Liver (tissue), 9 donors: ENCODE measurements around the gene TSN. TPM values are rescaled to one million over a fixed set of nuclear protein-coding genes. Genes with fewer than 3 reads are reported as not detected.

ENCODE experiments used
- DNase-seq: peaks from one replicate; pipeline ENCODE4 v3.0.0-alpha.2; 2017; ENCODE audit warnings: low spot score
- H3K27ac ChIP-seq, 2 donors: one replicate each; pipeline ENCODE4 v1.7.0; 2013; ENCODE audit warnings: inconsistent platforms in 2 of 2, low read length in 2 of 2, control low read depth in 1 of 2, low read depth in 1 of 2, mild to moderate bottlenecking in 1 of 2
- H3K27me3 ChIP-seq, 4 donors: one replicate each; pipeline versions ENCODE4 v1.6.1 to v1.7.0; 2013; ENCODE audit warnings: low read length in 3 of 4, inconsistent platforms in 1 of 4, mild to moderate bottlenecking in 1 of 4, moderate library complexity in 1 of 4; ENCODE audit not compliant: control insufficient read depth in 4 of 4, insufficient read depth in 4 of 4
- H3K36me3 ChIP-seq, 4 donors: one replicate each; pipeline versions ENCODE4 v1.6.1 to v1.7.0; 2013; ENCODE audit warnings: low read length in 3 of 4, mild to moderate bottlenecking in 3 of 4, low read depth in 1 of 4, moderate library complexity in 1 of 4; ENCODE audit not compliant: control insufficient read depth in 4 of 4, insufficient read depth in 3 of 4
- H3K4me1 ChIP-seq, 4 donors: one replicate each; pipeline versions ENCODE4 v1.6.1 to v1.7.0; 2013; ENCODE audit warnings: low read length in 3 of 4, mild to moderate bottlenecking in 3 of 4, moderate library complexity in 1 of 4; ENCODE audit not compliant: control insufficient read depth in 4 of 4, insufficient read depth in 4 of 4
- H3K4me3 ChIP-seq, 3 donors: one replicate each; pipeline versions ENCODE4 v1.6.1 to v1.7.0; 2013; ENCODE audit warnings: low read length in 3 of 3, control low read depth in 1 of 3, low read depth in 1 of 3, mild to moderate bottlenecking in 1 of 3
- H3K9ac ChIP-seq, 2 donors: one replicate each; pipeline ENCODE4 v1.7.0; 2013; ENCODE audit warnings: low read length in 2 of 2, mild to moderate bottlenecking in 2 of 2, moderate library complexity in 2 of 2, control low read depth in 1 of 2, low read depth in 1 of 2
- H3K9me3 ChIP-seq, 4 donors: one replicate each; pipeline versions ENCODE4 v1.6.1 to v1.7.0; 2013; ENCODE audit warnings: low read length in 3 of 4; ENCODE audit not compliant: control insufficient read depth in 4 of 4
- EGR1 ChIP-seq, 2 donors: IDR thresholded peaks; 2 replicates each; pipeline ENCODE4 v1.6.1; 2016 to 2018; ENCODE audit warnings: antibody characterized with exemption in 2 of 2, low read depth in 2 of 2
- FOXA1 ChIP-seq: IDR thresholded peaks from 2 replicates; pipeline ENCODE4 v1.6.1; 2016; ENCODE audit warnings: antibody characterized with exemption
- FOXA2 ChIP-seq: IDR thresholded peaks from 2 replicates; pipeline ENCODE4 v1.6.1; 2016; ENCODE audit warnings: antibody characterized with exemption
- GABPA ChIP-seq, 2 donors: IDR thresholded peaks in 1 of 2; conservative IDR thresholded peaks in 1 of 2; 2 replicates each; pipeline ENCODE4 v1.6.1; 2016; ENCODE audit warnings: antibody characterized with exemption in 2 of 2, mild to moderate bottlenecking in 1 of 2, moderate library complexity in 1 of 2
- HNF4A ChIP-seq, 2 donors: conservative IDR thresholded peaks; 2 replicates each; pipeline ENCODE4 v1.6.1; 2016; ENCODE audit warnings: antibody characterized with exemption in 2 of 2, mild to moderate bottlenecking in 2 of 2
- HNF4G ChIP-seq: IDR thresholded peaks from 2 replicates; pipeline ENCODE4 v1.6.1; 2016; ENCODE audit warnings: antibody characterized with exemption
- JUND ChIP-seq, 2 donors: IDR thresholded peaks; 2 replicates each; pipeline ENCODE4 v1.6.1; 2016; ENCODE audit warnings: antibody characterized with exemption in 2 of 2
- NR2F2 ChIP-seq: IDR thresholded peaks from 2 replicates; pipeline ENCODE4 v1.6.1; 2016; ENCODE audit warnings: antibody characterized with exemption
- RAD21 ChIP-seq, 2 donors: IDR thresholded peaks; 2 replicates each; pipeline ENCODE4 v1.6.1; 2016; ENCODE audit warnings: antibody characterized with exemption in 2 of 2, mild to moderate bottlenecking in 2 of 2
- RXRA ChIP-seq, 2 donors: IDR thresholded peaks; 2 replicates each; pipeline ENCODE4 v1.6.1; 2017 to 2018; ENCODE audit warnings: antibody characterized with exemption in 2 of 2, mild to moderate bottlenecking in 1 of 2
- SP1 ChIP-seq: IDR thresholded peaks from 2 replicates; pipeline ENCODE4 v1.6.1; 2018; ENCODE audit warnings: antibody characterized with exemption, mild to moderate bottlenecking
- TAF1 ChIP-seq: conservative IDR thresholded peaks from 2 replicates; pipeline ENCODE4 v1.6.1; 2016; ENCODE audit warnings: antibody characterized with exemption, mild to moderate bottlenecking
- YY1 ChIP-seq: IDR thresholded peaks from 2 replicates; pipeline ENCODE4 v1.6.1; 2016; ENCODE audit warnings: antibody characterized with exemption, mild to moderate bottlenecking
- WGBS: extraction: QIAGEN DNeasy Blood & Tissue Kit; methylation state at CpG from one replicate; pipeline ENCODE4 v1.1.7; 2013; 5-methylcytosine and 5-hydroxymethylcytosine counted together
- polyA plus RNA-seq, 2 donors: library from polyadenylated mRNA; stranded (reverse) in 1 of 2; unstranded in 1 of 2; fragments of 200-250 nt in 1 of 2; fragments of >200 nt in 1 of 2; fragmentation: Nextera tagmentation in 1 of 2; extraction: Ambion mirVana in 1 of 2; gene quantifications; one replicate each; pipeline versions ENCODE4 v1.2.1 to v1.2.3, GENCODE V29; 2013 to 2015
- total RNA-seq, 2 donors: library from RNA; depleted of rRNA; stranded (reverse); fragments of >200 nt; gene quantifications; one replicate each; pipeline ENCODE4 v1.2.3, GENCODE V29; 2014
- TF ChIP-seq, protein P1 (sequence below): IDR thresholded peaks from 2 replicates; pipeline ENCODE4 v1.6.1; 2016; ENCODE audit warnings: antibody characterized with exemption, mild to moderate bottlenecking
- TF ChIP-seq, protein P2 (sequence below): IDR thresholded peaks from 2 replicates; pipeline ENCODE4 v1.6.1; 2016; ENCODE audit warnings: antibody characterized with exemption
- TF ChIP-seq, protein P3 (sequence below): IDR thresholded peaks from 2 replicates; pipeline ENCODE4 v1.6.1; 2016; ENCODE audit warnings: antibody characterized with exemption
- TF ChIP-seq, protein P4 (sequence below): fragments of 150-350 bp; IDR thresholded peaks from 2 replicates; pipeline ENCODE4 v1.5.1; 2017; ENCODE audit warnings: improper control_type of control experiment, low read depth, low read length; ENCODE audit not compliant: missing input control
- TF ChIP-seq, protein P5 (sequence below): IDR thresholded peaks from 2 replicates; pipeline ENCODE4 v1.6.1; 2016; ENCODE audit warnings: antibody characterized with exemption
- donor health status: healthy.
- donor health status: healthy.
- donor health status: healthy.
- donor health status: healthy.
- donor health status: healthy.

Gene TSN
- total and polyA plus RNA-seq, 4 donors = 17.0 to 30.6 (median 17.7) TPM

DNA sequence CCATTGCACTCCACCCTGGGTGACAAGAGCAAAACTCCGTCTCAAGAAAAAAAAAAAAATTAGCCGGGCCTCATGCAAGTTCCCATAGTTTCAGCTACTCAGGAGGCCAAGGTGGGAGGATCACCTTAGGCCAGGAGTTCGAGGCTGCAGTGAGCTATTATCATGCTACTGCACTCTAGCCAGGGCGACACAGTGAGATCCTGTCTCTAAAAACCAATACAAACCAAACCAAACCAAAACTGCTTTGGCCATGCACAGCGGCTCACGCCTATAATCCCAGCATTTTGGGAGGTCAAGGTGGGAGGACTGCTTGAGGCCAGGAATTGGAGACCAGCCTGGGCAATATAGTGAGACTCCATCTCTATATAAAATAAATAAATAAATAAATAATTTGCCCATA, 37.9 kb upstream of the TSN start (continued):
- TF ChIP-seq, protein P1, sequence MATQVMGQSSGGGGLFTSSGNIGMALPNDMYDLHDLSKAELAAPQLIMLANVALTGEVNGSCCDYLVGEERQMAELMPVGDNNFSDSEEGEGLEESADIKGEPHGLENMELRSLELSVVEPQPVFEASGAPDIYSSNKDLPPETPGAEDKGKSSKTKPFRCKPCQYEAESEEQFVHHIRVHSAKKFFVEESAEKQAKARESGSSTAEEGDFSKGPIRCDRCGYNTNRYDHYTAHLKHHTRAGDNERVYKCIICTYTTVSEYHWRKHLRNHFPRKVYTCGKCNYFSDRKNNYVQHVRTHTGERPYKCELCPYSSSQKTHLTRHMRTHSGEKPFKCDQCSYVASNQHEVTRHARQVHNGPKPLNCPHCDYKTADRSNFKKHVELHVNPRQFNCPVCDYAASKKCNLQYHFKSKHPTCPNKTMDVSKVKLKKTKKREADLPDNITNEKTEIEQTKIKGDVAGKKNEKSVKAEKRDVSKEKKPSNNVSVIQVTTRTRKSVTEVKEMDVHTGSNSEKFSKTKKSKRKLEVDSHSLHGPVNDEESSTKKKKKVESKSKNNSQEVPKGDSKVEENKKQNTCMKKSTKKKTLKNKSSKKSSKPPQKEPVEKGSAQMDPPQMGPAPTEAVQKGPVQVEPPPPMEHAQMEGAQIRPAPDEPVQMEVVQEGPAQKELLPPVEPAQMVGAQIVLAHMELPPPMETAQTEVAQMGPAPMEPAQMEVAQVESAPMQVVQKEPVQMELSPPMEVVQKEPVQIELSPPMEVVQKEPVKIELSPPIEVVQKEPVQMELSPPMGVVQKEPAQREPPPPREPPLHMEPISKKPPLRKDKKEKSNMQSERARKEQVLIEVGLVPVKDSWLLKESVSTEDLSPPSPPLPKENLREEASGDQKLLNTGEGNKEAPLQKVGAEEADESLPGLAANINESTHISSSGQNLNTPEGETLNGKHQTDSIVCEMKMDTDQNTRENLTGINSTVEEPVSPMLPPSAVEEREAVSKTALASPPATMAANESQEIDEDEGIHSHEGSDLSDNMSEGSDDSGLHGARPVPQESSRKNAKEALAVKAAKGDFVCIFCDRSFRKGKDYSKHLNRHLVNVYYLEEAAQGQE = no peak

DNA sequence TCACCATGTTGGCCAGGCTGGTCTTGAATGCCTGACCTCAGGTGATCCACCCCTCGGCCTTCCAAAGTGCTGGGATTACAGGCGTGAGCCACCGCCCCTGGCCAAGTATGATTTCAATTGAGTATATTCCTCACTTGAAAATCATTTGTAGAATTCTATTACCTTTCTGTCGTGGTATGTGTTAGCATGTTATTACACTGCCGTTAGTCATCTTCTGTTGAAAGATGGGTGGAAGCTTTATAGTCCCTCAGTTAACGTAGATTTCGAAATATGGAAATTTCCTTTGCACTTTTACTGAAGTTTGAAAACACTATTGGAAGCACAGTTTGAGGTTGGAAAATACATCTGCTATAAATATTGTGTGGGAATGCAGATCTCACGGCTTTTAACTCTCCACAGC, 33.5 kb upstream of the TSN start:
- no peaks in the 10 kb centered on the region for H3K9me3 ChIP-seq
- no peak overlapping the region for H3K9ac ChIP-seq
- TF ChIP-seq, protein P2, sequence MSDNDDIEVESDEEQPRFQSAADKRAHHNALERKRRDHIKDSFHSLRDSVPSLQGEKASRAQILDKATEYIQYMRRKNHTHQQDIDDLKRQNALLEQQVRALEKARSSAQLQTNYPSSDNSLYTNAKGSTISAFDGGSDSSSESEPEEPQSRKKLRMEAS = no peak
- DNase-seq = no peak
- no peaks in the 10 kb centered on the region for H3K27me3 ChIP-seq
- H3K4me1 ChIP-seq = no peaks in the 10 kb centered on the region
- no peak overlapping the region for H3K4me3 ChIP-seq
- H3K36me3 ChIP-seq = peaks cover 0 to 3% (median 3%) of the 10 kb centered on the region in 4 donors
- WGBS = 75% methylated on average over 8 of the region's 8 CpGs
- H3K27ac ChIP-seq = no peak overlapping the region

DNA sequence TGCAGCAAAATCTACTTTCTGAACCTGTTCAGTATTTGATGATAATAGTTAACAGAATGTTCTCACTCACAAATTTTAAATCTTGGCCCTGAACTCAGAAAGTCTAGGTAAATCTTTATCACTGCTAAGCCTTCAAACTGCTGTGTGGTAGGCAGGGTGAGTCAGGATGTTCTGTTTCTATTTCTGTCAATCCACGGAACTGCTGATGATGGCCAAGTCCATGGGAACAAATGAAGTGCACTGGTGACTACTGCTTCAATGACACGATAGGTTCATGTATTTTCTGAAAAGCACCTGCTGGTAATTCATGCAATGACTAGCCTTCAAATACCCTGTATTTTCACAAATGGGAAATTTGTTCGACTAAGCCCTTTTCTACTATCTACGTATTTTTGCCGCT, 33.0 kb upstream of the TSN start:
- no peak overlapping the region for H3K9ac ChIP-seq

More for the DNA sequence above, 33.0 kb upstream of the TSN start:
- Histone ChIP-seq H3K4me1 (no peaks in the 10 kb centered on the region), H3K9me3 (no peaks in the 10 kb centered on the region), H3K27me3 (no peaks in the 10 kb centered on the region), H3K36me3 (peaks cover 0 to 9% (median 7%) of the 10 kb centered on the region in 4 donors), H3K4me3 (no peak overlapping the region), H3K27ac (no peak overlapping the region)
- 80% methylated on average over 5 of the region's 5 CpGs for WGBS
- DNase-seq = no peak
- TF ChIP-seq FOXA2 (no peak), FOXA1 (no peak), NR2F2 (no peak), YY1 (no peak), JUND (IDR thresholded peaks at IDR 0.05) (no peak), SP1 (no peak), GABPA (IDR thresholded peaks at IDR 0.05 in 1 of 2, conservative IDR thresholded peaks at IDR 0.05 in 1 of 2) (no peak), EGR1 (IDR thresholded peaks at IDR 0.05; ENCODE audit: low read depth in 2 of 2) (no peak), RAD21 (IDR thresholded peaks at IDR 0.05) (no peak), HNF4A (conservative IDR thresholded peaks at IDR 0.05) (no peak), HNF4G (no peak), RXRA (IDR thresholded peaks at IDR 0.05) (no peak), TAF1 (no peak)
- TF ChIP-seq, protein P1 = no peak
- TF ChIP-seq, protein P3, sequence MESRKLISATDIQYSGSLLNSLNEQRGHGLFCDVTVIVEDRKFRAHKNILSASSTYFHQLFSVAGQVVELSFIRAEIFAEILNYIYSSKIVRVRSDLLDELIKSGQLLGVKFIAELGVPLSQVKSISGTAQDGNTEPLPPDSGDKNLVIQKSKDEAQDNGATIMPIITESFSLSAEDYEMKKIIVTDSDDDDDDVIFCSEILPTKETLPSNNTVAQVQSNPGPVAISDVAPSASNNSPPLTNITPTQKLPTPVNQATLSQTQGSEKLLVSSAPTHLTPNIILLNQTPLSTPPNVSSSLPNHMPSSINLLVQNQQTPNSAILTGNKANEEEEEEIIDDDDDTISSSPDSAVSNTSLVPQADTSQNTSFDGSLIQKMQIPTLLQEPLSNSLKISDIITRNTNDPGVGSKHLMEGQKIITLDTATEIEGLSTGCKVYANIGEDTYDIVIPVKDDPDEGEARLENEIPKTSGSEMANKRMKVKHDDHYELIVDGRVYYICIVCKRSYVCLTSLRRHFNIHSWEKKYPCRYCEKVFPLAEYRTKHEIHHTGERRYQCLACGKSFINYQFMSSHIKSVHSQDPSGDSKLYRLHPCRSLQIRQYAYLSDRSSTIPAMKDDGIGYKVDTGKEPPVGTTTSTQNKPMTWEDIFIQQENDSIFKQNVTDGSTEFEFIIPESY = no peak
- TF ChIP-seq, protein P2 = no peak
- TF ChIP-seq, protein P4, sequence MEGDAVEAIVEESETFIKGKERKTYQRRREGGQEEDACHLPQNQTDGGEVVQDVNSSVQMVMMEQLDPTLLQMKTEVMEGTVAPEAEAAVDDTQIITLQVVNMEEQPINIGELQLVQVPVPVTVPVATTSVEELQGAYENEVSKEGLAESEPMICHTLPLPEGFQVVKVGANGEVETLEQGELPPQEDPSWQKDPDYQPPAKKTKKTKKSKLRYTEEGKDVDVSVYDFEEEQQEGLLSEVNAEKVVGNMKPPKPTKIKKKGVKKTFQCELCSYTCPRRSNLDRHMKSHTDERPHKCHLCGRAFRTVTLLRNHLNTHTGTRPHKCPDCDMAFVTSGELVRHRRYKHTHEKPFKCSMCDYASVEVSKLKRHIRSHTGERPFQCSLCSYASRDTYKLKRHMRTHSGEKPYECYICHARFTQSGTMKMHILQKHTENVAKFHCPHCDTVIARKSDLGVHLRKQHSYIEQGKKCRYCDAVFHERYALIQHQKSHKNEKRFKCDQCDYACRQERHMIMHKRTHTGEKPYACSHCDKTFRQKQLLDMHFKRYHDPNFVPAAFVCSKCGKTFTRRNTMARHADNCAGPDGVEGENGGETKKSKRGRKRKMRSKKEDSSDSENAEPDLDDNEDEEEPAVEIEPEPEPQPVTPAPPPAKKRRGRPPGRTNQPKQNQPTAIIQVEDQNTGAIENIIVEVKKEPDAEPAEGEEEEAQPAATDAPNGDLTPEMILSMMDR = no peak
- TF ChIP-seq, protein P5, sequence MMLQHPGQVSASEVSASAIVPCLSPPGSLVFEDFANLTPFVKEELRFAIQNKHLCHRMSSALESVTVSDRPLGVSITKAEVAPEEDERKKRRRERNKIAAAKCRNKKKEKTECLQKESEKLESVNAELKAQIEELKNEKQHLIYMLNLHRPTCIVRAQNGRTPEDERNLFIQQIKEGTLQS = no peak
